GM19463 (cell line): ENCODE measurements around the gene ZDHHC3.
"Not testable (repeated sequence)": the region's sequence is repeated elsewhere in the genome, so short reads cannot be mapped to it uniquely, and the experiment has no call there.

ENCODE experiments used
- ATAC-seq: cut with Tn5 transposase; IDR thresholded peaks from one replicate; pipeline ENCODE4 v1.9.1; 2021; ENCODE audit warnings: mild to moderate bottlenecking, moderate library complexity; ENCODE audit not compliant: unreplicated experiment

Gene ZDHHC3

DNA sequence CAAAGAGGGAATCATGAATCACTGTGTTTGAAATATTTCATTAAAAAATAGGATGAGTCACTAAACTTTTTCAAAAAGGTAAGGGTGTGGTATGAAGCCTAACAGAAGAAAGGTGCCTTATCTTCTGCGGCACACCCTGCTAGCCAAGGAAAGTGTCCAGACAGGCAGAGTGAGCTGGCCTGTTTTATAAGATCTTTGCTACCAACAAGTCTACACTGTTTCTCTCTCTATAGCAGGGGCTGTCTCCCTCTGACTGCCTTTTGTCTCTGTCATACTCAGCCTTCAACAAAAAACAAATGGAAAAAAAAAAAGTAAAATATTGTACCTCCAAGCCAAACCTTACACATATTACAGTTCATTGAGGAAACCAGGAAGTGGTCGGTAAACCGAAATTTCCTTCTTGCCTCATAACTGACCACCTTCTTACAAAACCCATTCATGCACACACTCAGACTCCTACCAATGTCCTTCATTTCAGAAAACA, 9.1 kb downstream of the ZDHHC3 start:
- ATAC-seq = no peak

DNA sequence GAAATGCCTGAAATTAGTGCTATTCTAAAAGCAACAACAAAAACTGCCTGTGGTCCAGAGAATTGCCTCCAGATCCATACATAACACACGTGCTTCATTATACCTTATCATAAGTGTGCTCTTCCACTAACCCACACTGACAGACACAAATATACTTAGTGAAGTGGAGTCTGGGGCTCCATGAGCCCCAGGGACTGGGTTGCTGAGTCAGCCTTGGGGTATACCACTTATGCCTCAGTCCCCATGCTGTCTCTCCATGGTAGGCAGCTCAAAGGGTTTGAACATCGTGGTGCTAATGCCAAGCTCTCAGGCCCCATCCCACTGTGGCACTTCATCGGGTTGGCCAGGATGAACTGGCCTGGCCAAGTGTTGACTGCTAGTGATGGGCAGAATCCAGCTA, 10.8 kb downstream of the ZDHHC3 start:
- ATAC-seq = no peak

DNA sequence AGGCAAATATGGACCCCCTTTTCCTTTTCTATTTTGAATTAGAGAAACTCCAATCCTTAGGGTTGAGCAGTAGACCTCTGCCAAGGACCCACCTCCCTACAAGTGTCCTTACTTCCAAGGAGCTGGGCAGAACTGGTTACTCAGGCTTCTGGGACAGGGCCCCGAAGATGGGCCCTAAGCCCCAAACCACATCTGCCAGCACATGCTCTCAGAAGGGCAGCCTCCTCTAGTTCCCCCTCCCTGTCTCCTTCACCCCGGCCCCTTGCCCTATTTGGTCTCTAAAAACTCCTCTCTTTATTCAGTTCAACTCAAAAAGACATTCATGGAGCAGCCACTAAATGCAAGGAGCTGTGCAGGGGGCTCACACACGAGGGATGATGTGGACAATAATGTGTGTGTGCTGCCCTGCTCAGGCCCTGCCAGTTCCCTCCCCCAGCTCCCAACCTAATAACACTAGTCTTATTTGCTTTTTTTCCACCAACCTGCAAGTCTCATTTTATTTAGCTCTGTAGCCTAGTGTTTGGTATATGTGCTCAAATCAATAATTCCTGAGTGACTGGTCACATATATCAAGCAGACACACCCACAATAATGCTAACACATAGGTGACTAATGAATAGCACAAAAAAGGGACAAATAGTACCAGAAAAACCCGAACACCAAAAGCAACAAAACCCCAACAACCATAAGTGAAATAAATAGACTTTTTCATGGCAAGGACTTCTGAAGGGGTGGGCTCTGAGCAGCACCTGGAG, 12.2 kb downstream of the ZDHHC3 start:
- ATAC-seq = no peak

DNA sequence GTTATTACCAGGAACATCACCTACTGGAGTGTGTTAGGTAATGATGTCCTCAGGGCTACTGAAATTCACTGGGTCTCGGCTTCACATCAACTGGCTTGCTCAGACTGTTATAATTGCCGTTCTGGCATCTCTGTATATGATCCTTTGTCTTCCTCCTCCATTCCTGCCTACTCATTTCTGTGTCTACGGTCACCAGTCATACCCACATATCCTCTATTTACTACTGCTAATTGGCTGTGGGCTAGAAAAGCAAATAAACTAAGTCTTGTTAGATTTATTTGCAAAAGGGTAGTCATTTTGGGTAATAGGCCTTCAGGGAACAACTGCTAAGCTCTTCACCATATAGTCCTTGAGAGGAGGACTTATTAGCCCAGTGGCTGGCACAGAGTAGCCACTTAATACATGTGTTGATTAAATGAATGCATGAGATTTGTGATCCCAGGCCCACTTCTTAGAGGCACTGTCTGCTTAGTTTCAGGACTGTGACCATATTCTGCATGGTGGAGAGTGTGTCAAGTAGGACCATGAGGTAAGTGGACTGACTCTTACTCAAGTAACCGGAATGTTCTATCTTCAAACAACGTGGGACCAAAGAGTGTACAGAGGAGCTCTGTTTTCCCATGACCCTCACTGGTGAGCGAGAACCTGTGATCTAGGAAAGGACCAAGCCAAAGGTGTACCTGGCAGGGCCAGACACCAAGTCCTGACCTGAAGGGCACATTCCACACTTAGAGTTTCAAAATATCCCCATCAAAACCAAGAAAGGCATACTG, 13.2 kb downstream of the ZDHHC3 start:
- ATAC-seq = no peak

DNA sequence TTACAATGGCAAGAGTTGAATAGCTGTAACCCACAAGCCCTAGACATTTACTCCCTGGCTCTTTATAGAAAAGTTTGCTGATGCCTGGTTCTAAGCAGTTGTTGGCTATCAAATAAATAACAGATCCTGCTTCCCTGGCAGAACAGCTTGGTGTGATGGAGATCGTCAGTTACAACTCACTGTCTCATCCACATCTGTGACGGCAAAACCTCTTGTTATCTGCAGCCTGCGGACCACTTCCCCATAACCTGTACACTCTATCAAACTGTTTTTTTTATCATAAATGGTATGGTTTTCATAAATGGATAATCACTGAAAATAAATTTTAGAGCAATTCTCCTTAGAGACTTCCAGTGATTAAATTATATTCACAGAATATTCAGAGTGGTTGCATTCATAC, 14.1 kb downstream of the ZDHHC3 start:
- no peak for ATAC-seq

DNA sequence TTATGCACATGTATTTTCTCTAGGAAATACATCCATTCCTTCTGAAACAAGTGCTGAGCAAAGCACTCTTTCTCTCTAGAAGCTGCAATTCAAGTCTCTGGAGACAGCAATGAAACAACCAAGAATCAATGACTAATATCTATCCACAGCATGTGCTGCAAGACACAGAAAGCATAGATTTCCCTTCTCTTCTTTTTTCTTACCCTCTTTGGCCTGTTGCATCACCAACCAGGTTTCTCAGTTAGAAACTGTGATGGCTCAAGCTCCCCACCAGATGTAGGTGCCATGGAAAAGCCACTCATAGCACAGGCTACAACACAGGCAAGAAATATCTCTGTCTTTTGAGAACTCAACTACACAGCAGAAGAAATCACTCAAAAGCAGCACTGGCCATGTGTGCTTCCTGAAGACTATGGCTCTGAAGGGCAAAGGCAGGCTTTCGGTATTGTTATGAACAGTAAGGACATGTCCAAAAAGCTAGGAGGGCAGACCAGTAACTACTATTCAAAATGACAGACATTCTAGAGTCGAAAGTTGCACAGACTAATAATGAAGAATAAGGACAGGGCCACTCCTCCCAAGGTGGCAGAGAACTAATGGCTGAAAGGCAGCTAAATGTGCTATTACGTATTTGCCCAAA, 15.5 kb downstream of the ZDHHC3 start:
- ATAC-seq = no peak

DNA sequence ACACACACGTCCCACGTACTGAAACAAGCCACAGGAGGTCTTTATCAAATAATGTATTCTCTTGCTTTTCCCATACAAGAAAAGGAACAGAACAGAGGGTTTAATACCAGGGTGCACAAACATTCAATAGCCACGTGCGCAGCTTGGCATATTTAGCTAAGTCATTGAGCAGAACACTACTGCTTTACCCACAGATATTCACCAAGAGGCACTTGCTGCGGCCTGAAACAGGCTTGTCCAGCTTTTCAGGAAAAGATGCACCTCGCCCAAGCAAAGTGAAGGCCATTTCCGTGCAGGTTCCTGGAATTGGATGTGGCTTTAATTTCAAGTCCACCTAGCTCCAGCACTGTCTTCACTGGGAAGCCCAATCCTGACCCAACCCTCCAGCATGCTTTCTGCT, 17.6 kb downstream of the ZDHHC3 start:
- ATAC-seq = no peak

DNA sequence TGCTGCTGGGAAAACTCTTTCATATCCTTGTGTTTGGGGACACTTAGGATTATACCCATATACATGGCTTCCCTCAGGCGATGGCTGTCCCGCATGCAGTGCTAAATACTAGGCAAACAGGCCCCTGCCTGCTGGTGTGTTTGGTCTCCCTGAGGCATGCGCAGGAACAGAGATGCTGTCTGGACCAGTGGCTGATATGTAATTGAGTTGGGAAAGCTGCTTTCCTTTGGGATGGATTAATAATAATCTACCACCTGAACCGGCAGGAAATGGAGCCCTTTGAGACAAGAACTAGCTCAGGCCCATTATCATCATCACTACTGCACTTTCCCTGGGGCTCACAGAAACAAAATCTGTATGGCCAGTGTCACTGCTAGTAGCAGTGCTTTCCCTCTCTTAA, 18.0 kb downstream of the ZDHHC3 start:
- ATAC-seq = no peak

DNA sequence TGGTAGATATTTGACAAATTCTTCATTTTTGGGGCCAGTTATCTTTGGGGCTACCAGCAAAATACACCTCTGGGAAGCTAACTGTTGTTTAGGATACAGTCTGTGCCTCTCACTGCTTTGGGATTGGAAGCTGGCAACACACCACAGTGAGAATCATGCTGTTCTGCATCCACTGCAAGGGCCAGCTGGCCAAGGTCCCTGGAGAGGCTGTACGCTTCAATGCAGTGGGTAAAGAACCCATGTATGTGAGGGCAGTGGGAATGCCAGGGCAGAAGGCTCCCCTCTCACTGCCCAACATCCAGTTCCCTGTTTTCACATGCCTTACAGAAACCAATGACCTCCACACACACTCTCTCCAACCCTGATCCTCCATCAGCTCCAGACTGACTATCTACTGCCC, 20.1 kb downstream of the ZDHHC3 start:
- ATAC-seq = no peak

DNA sequence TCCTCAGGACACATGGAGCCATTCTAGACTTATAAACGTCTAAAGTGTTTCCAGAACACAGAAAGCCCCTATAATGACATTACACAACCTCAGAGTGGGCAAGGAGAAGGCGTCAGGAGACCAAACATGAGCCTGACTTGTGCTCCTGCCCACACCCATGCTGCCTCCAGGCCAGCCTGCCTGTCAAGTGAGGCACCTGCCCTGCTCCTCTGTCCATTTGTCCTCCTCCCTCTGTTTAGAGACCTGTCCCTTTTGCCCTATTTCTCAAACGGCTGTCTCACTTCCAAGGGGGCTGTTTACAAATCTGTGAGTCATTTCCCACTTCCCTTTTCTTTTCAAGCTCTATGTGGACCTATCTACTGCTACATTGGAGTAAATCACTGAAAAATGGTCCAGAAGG, 21.0 kb downstream of the ZDHHC3 start:
- ATAC-seq = peak; percentile 77

DNA sequence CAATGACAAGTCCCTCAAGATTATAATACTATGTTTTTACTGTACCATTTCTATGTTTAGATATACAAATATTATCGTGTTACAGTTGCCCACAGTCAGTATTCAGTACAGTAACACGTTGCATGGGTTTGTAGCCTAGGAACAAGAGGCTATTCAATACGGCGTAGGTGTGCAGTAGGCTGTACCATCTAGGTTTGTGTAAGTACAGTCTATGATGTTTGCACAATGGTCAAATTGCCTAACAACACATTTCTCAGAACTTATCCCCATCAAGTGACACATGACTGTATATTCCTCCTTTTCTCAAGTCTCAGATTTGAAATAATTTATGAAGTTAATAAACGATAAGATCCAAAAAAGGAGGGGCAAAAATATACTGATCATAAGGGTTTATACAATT, 21.7 kb downstream of the ZDHHC3 start:
- ATAC-seq = no peak

DNA sequence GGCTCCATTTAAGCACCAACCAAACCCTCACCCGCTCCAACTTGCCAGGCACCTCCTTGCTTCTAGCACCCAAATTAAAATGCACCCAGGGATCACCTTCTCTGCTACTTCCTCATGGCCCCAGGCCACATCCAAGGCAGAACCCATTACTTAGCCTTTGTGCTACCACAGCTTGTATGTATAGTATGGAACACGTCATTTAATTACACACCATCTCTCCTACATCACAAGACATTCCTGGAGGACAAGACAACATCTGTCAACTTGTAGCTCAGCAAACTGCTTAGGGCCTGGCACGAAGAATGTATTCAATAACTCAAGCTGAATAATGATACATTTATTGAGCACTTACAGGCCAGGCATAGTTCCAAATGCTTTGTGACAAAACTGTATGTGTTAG, 23.3 kb downstream of the ZDHHC3 start:
- no peak for ATAC-seq

DNA sequence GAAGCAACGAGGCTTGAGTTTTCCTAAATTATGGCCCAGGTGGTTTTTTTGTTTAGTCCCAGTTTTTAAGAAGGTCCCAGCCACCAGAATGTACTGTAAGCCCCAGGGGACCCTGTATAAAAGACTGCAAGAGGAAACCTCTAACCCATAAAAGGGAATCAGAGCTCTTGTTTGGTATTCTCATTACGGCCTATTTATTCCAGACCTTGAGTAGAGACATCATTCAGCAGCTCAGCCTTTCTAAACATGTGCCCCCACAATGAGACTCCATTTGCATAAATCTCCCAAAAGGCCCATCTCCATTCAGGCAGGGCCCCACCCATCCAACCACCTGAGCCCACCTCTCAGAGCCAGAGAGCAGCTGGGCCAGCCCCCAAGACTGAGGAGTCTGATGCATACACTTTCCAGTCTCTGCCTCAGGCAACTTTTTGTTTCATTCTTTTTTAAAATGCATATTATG, 25.7 kb downstream of the ZDHHC3 start:
- ATAC-seq = no peak

DNA sequence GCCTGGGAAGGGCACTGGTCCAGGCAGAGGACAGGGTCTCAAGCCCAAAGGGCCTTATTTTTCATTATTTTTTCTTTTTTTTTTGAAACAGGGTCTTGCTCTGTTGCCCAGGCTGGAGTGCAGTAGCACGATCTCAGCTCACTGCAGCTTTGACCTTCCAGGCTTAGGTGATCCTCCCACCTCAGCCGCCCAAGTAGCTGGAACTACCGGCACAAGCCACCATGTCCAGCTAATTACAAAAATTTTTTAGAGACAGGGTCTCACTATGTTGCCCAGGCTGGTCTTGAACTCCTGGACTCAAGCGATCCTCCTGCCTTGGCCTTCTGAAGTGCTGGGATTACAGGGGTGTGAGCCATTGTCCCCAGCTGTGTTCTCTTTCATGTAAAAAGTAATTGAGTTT, 26.2 kb downstream of the ZDHHC3 start:
- ATAC-seq = not testable (repeated sequence)

DNA sequence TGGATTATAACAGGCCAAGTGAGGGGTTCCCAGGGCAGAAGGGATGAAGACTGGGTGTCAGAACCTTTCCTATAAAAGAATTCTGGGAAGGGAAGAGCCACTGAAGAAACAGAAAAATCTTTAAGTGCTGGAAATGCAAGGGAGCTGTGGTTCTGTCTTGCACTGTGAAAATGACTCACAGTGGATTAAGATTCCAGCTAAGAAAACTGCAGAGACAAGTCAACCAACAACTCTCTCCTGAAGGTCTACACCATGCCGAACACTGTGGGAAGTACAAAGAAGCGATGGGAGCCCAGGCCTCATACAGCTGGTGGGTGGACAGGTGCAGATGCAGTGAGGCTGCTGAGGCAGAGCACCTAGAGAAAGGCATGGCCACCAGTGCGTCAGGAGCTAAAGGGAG, 27.7 kb downstream of the ZDHHC3 start:
- no peak for ATAC-seq

DNA sequence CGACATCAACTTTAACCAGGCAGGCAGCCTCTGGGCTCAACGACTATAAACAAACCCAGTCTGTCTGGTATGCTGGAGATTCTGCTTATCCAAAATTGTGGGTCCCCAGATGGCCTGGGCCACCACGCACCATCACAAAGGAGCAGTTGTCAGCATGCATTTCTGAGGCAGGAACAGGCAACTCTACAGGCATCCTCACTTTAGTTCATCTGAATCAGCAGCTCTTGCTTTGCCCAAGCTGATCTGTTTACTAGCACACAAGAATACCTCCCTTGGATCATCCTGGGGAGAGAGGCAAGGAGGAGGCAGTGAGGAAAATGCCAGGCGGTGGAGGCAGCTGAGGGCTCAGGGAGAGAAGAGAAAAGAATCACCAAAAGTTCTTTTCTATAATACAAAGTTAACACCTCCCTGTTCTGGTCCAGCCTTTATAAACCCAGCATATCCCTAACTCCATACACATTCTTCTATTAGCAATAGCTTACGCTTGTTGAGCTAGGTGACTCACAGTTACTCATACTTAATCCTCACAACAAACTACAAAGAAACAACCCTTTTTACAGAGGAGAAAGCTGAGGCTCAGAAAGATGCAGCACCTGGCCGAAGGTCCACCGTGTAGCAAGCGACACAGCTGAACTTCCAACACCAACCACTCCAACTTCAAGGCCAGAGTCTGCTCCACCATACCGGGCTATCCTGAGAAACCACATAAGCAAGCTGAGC, 33.6 kb downstream of the ZDHHC3 start:
- no peak for ATAC-seq

DNA sequence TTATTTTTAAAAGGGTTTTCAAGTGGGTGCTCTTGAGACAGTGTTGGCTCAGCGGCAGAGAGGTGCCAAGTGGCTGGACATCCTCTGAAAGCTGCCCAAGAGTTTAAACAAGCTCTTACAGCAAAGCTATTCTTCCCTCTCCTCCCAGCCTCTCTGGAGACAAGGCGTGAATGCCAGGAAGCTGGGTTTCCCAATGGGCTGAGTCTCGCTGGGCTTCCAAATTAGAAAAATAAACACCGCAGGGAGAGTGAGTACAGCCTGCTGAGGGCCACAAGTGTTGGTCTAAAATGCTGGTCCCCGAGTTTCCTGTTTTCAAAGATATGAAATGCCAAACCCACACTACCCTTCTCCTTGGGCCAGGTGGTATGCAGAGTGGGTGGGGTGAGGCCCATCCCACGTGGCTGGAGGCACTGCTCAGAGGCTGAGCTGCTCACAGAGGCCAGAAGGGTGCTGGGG, 36.4 kb downstream of the ZDHHC3 start:
- no peak for ATAC-seq

DNA sequence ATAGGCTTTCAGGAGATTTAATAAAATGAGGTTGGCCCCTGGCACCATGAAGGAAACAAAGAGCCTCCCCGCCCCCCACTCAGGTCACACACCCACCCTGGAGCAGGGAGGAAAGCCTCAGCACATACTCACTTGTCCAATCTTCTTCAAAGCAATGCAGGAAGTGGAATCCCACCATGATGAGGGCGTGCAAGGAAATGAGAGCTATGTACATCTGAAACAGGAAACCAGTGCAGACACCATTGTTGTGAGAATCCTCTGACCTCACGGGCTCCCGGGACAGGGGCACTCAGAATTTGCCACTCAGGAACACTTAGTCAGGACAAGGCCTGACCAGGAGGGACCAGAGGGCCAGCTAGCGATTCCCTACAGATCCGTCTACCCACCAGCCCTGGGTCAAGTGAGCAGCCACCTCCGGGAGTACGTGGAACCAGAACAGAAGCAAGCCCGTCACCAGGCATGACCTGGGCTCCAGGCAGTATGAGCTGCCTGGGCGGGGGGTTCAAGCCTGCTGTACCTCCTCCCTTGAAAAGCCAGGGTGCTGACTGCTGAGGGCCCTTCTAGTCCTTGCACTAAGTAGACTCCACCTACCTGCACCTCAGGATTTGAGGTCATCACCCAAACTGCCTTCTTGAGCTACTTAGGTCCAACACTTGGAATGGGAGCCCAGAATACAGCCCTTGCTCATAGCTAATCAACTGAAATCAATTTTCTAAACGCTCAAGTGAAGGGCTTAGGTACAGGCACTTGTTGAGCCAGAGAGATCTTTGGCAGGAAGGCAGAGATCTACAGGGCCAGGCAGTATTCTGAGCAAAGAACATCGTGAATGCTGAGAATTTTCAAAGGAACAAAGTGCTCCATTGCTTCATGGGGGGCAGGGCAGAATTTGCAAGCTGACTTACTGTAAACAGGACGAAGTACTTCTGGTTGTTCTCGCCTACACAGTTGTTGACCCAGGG, 42.7 kb downstream of the ZDHHC3 start:
- ATAC-seq = no peak

DNA sequence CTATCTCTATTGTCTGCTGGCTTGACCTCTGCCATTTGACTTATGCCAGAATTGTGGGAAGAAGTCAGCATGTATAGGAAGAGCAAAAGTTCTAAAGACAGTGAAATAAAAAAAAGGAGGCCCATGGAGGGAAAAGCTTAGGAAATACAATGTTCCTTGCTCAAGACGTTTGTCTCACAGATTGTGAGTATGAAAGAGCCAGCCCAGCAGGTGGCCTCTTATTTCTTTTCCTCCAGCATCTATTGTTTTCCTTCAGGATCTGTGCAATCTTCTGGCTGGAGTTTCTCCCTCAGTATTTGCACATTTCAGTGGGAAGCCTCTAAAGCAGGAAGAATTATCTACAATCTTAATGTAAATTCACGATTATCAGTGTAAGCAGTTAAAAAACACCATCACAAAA, 43.7 kb downstream of the ZDHHC3 start:
- no peak for ATAC-seq

DNA sequence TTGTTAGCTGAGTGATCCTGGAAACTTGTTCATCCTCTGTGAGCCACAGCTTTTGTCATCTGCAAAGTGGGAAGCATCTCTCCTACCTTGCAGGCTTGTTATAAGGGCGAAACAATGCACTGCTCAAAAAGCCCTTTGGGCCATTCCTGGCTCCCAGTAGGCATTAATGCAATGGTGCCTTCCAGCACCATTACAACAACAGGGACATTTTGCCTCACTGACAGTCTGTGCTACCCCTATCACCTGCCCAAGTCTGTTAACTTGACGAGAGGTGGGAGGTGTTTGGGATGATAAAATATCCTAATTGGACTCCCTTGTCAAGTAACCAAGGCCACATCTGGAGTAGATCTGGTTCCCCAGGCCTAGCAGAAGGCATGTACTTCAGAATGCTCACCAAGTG, 44.2 kb downstream of the ZDHHC3 start:
- ATAC-seq = no peak
